ENCODE data around the gene MED15.

GRCh38 chr22:20578707-20579106 lies 71.3 kb downstream of the MED15 start:
- TF ChIP-seq PAX5 (IDR thresholded peaks at IDR 0.05; ENCODE audit: insufficient read depth, low read length, severe bottlenecking) (no peak), POU2F2 (IDR thresholded peaks at IDR 0.05; ENCODE audit: low read depth, low read length) (no peak), POLR2AphosphoS5 (IDR thresholded peaks at IDR 0.05; ENCODE audit: low read depth, low read length) (no peak), POLR2A (IDR thresholded peaks at IDR 0.05; ENCODE audit: low read depth, low read length) (no peak), TAF1 (IDR thresholded peaks at IDR 0.05; ENCODE audit: low read depth, low read length) (no peak)
